ENCODE data around the gene ZNF182. TPM values are rescaled to one million over a fixed set of nuclear protein-coding genes. Genes with fewer than 3 reads are reported as not detected.
A peak's percentile ranks its signal among the peaks of the same experiment; 100 is the strongest.
"Not testable (repeated sequence)": the region's sequence is repeated elsewhere in the genome, so short reads cannot be mapped to it uniquely, and the experiment has no call there.

The ZNF182 gene
- polyA plus RNA-seq, 1 donor (not counting 4 experiments of a cell fraction or from before 2014, with no cell fraction given) = 2.4 TPM

- no peak overlapping the region for H3K4me2 ChIP-seq (ENCODE audit: control insufficient read depth, extremely low read depth, insufficient read depth, low read depth, low read length)
- no peaks in the 10 kb centered on the region for H3K4me1 ChIP-seq (ENCODE audit: control insufficient read depth, extremely low read depth, insufficient read depth, low read length)
- DNase-seq (ENCODE audit: low read depth, low spot score) (no peak), FAIRE-seq (no peak)
- dilution Hi-C loops (cut with MboI; ENCODE audit: extremely low pct_ligation_motif_present, low sequenced_read_pairs) = no loop called here
- no peaks in the 10 kb centered on the region for H3K79me2 ChIP-seq (ENCODE audit: control insufficient read depth, insufficient read depth, low read length)
- H2AFZ ChIP-seq (ENCODE audit: control insufficient read depth, low read length) = no peak overlapping the region
- no peak overlapping the region for H3K9ac ChIP-seq (ENCODE audit: control insufficient read depth, extremely low read depth, insufficient read depth, low read length)
- H3K27me3 ChIP-seq (ENCODE audit: control insufficient read depth, extremely low read depth, insufficient read depth, low read length) = no peaks in the 10 kb centered on the region
- peaks cover 4% of the 10 kb centered on the region for H3K9me3 ChIP-seq (ENCODE audit: control insufficient read depth, low read depth, low read length)
- no peak overlapping the region for H3K27ac ChIP-seq (ENCODE audit: control insufficient read depth, insufficient read depth, low read length)
- H3K4me3 ChIP-seq (ENCODE audit: control insufficient read depth in 2 of 3, extremely low read depth in 1 of 3, insufficient read depth in 2 of 3, low read depth in 1 of 3, low read length in 3 of 3) = no peak overlapping the region
- TF ChIP-seq EZH2 (IDR thresholded peaks at IDR 0.05; ENCODE audit: low read length) (no peak), CTCF (optimal IDR thresholded peaks at IDR 0.05 in 1 of 3, IDR thresholded peaks at IDR 0.05 in 1 of 3, conservative IDR thresholded peaks at IDR 0.05 in 1 of 3; ENCODE audit: extremely low read depth in 1 of 3, insufficient read depth in 2 of 3, low read length in 3 of 3) (no peak)
- H3K9me1 ChIP-seq (ENCODE audit: control insufficient read depth, extremely low read depth, insufficient read depth, low read length) = no peaks in the 10 kb centered on the region
- no peaks in the 10 kb centered on the region for H3K36me3 ChIP-seq (ENCODE audit: control insufficient read depth in 2 of 2, extremely low read depth in 1 of 2, insufficient read depth in 2 of 2, low read length in 2 of 2)
- H4K20me1 ChIP-seq (ENCODE audit: control insufficient read depth, extremely low read depth, insufficient read depth, low read length) = no peaks in the 10 kb centered on the region
These were observed 43.4 kb downstream of the ZNF182 start for GRCh38 chrX:47960406-47960805.

- Histone ChIP-seq H3K9me3 (ENCODE audit: control insufficient read depth, low read depth, low read length) (peaks cover 4% of the 10 kb centered on the region), H3K4me2 (ENCODE audit: control insufficient read depth, extremely low read depth, insufficient read depth, low read depth, low read length) (no peak overlapping the region), H3K9me1 (ENCODE audit: control insufficient read depth, extremely low read depth, insufficient read depth, low read length) (no peaks in the 10 kb centered on the region), H3K4me1 (ENCODE audit: control insufficient read depth, extremely low read depth, insufficient read depth, low read length) (no peaks in the 10 kb centered on the region), H3K36me3 (ENCODE audit: control insufficient read depth in 2 of 2, extremely low read depth in 1 of 2, insufficient read depth in 2 of 2, low read length in 2 of 2) (no peaks in the 10 kb centered on the region), H2AFZ (ENCODE audit: control insufficient read depth, low read length) (no peak overlapping the region), H3K79me2 (ENCODE audit: control insufficient read depth, insufficient read depth, low read length) (no peaks in the 10 kb centered on the region), H3K4me3 (ENCODE audit: control insufficient read depth in 2 of 3, extremely low read depth in 1 of 3, insufficient read depth in 2 of 3, low read depth in 1 of 3, low read length in 3 of 3) (no peak overlapping the region), H3K27me3 (ENCODE audit: control insufficient read depth, extremely low read depth, insufficient read depth, low read length) (no peaks in the 10 kb centered on the region), H4K20me1 (ENCODE audit: control insufficient read depth, extremely low read depth, insufficient read depth, low read length) (no peaks in the 10 kb centered on the region), H3K9ac (ENCODE audit: control insufficient read depth, extremely low read depth, insufficient read depth, low read length) (no peak overlapping the region), H3K27ac (ENCODE audit: control insufficient read depth, insufficient read depth, low read length) (no peak overlapping the region)
- peak in 2 of 3 experiments; percentile 16 to 44 for TF ChIP-seq CTCF (optimal IDR thresholded peaks at IDR 0.05 in 1 of 3, IDR thresholded peaks at IDR 0.05 in 1 of 3, conservative IDR thresholded peaks at IDR 0.05 in 1 of 3; ENCODE audit: extremely low read depth in 1 of 3, insufficient read depth in 2 of 3, low read length in 3 of 3)
- TF ChIP-seq EZH2 (IDR thresholded peaks at IDR 0.05; ENCODE audit: low read length) = no peak
- DNase-seq (ENCODE audit: low read depth, low spot score) = no peak
- dilution Hi-C loops (cut with MboI; ENCODE audit: extremely low pct_ligation_motif_present, low sequenced_read_pairs) = no loop called here
- no peak for FAIRE-seq
These were observed 44.9 kb downstream of the ZNF182 start for GRCh38 chrX:47958761-47959342.

DNA sequence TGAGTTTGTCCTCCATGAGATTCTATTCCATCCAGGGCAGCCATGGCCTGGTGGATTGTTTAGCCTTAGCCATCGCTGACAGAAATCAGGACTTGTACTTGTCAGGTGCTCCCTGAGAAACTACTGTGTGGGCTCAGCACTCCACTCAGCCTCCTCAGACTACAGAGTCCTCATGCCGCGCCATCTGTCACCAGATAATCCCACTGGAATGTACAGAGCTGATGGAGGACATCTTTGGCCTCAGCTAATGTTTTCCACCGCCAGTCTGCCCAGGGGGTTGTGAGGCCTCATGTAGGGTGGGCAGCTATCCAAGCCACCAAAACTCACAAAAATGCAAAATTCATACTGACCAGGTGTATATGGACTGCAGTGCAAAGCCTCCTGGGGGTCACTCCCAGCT is 45.6 kb downstream of the ZNF182 start:
- H3K9me3 ChIP-seq (ENCODE audit: control insufficient read depth, low read depth, low read length); H3K4me1 ChIP-seq (ENCODE audit: control insufficient read depth, extremely low read depth, insufficient read depth, low read length); FAIRE-seq; H3K4me2 ChIP-seq (ENCODE audit: control insufficient read depth, extremely low read depth, insufficient read depth, low read depth, low read length); H3K9me1 ChIP-seq (ENCODE audit: control insufficient read depth, extremely low read depth, insufficient read depth, low read length); DNase-seq (ENCODE audit: low read depth, low spot score); H3K9ac ChIP-seq (ENCODE audit: control insufficient read depth, extremely low read depth, insufficient read depth, low read length); H3K27me3 ChIP-seq (ENCODE audit: control insufficient read depth, extremely low read depth, insufficient read depth, low read length); H2AFZ ChIP-seq (ENCODE audit: control insufficient read depth, low read length); H4K20me1 ChIP-seq (ENCODE audit: control insufficient read depth, extremely low read depth, insufficient read depth, low read length); dilution Hi-C loops (cut with MboI; ENCODE audit: extremely low pct_ligation_motif_present, low sequenced_read_pairs); H3K4me3 ChIP-seq (ENCODE audit: control insufficient read depth in 2 of 3, extremely low read depth in 1 of 3, insufficient read depth in 2 of 3, low read depth in 1 of 3, low read length in 3 of 3); H3K79me2 ChIP-seq (ENCODE audit: control insufficient read depth, insufficient read depth, low read length); H3K36me3 ChIP-seq (ENCODE audit: control insufficient read depth in 2 of 2, extremely low read depth in 1 of 2, insufficient read depth in 2 of 2, low read length in 2 of 2); H3K27ac ChIP-seq (ENCODE audit: control insufficient read depth, insufficient read depth, low read length): not testable (repeated sequence)
